T-helper 2 cell (primary cell): ENCODE measurements around the gene PSMB2.
A peak's percentile ranks its signal among the peaks of the same experiment; 100 is the strongest.
"Not testable (repeated sequence)": the region's sequence is repeated elsewhere in the genome, so short reads cannot be mapped to it uniquely, and the experiment has no call there.

Experiments used
- DNase-seq, 5 experiments: peaks; one replicate each; pipeline versions ENCODE4 v3.0.0 to v3.0.0-alpha.2; 2012 to 2022

PSMB2 gene

DNA sequence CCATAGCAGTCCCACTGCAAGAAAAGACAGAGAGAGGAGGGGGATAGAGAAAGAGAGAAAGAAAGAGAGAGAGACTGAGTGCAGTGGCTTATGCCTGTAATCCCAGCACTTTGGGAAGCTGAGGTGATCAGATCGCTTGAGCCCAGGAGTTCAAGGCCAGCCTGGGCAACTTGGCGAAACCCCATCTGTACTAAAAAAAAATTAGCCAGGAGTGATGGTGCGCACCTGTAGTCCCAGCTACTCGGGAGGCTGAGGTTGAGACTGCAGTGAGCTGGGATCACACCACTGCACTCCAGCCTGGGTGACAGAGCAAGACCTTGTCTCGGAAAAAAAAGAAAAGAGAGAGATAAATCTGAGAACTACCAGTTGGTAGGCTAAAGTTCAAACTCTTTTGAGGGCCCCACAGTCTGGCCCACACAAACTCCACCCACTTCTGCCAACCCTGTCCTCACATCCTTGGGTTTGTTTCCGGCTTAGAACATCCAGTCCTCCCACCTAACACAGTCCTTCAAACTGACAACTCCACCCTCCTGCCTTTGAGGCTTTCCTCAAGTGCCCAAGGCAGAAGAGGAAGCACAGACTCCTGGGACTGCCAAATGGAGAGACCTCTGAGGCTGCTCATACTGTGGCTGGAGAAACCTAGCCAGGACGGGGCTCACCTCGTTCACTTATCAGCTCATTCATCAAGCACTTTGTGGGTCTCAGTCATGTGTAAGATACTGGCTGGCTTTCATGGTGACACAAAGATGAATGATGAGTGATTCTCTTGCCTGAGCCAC, 48.1 kb downstream of the PSMB2 start:
- peak in 1 of 5 experiments; percentile 71 for DNase-seq

DNA sequence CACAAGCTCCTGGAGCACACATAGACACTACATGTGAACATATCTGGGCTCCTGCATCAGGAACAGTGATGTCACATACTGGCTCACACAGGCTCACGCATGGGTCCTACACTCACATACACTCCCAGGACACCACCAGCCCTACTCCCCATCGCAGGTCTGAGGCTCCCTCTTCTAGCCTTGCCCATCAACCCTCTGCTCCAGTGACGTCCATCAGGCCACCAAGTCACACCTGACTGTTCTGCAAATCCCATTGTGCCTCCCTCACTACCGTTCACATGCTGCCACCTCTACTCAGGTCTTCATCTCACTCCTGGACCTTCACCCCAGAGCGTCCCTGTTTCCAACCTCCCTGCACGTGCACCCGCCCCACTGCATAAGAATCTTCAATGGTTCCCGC, 50.1 kb downstream of the PSMB2 start:
- no peak for DNase-seq

DNA sequence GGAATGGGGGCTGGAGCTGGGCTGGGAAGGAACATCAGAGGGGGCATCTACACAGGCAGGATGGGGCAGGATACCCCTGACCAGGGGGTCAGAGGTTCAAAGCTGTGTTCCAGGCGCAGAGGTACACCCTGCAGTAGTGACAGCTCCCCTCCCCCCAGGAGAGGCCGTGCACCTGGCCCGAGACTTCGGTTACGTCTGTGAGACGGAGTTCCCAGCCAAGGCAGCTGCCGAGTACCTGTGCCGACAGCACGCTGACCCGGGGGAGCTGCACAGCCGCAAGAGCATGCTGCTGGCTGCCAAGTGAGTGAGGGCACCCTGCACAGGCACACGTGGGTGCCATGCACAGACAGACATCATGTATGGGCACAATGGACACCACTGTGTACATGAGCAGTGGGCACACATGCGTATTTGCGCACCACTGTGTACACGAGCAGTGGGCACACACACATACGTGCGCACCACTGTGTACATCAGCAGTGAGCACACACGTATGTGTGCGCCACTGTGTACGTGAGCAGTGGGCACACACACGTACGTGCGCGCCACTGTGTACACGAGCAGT, 50.8 kb downstream of the PSMB2 start:
- no peak for DNase-seq

DNA sequence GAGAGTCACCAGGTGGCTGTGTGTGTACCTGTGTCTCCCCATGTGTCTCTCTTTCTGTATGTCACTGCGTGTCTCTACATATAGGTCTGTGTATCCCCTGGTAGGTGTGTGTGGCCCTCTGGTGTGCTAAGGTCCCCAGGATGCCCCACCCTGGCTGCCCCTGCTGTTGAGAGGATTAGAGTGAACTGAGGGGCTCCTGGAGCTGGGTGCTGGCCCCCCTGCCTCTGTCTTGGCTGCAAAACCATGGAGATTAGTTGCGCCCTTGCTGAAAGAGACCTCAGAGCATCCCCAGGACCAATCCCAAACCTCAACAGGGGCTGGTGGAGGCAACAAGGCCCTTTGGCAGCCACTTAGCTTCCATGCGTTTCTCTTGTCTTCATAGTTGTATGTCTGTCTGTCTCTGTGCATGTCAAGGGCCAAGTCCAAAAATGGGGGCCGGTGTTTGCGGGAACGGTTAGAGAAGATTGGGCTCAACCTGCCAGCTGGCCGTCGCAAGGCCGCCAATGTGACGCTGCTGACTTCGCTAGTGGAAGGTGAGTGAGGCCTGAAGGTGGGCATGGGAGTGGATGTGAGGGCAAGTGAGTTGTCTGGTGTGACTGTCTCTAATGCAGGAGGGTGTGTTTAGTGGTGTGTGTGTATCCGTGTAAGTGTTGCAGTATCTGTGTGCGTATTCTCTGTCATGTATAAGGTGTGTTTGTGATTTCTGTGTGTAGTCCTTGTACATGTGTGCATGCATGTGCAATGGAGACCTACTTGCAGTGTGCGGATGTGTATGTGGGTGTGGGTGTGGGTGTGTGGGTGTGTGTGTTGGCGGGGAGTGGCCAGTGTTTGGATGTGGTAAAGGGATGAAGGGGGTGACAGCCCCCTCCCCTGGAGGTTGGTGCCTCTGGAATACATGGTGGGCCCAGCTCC, 51.6 kb downstream of the PSMB2 start:
- DNase-seq = no peak

DNA sequence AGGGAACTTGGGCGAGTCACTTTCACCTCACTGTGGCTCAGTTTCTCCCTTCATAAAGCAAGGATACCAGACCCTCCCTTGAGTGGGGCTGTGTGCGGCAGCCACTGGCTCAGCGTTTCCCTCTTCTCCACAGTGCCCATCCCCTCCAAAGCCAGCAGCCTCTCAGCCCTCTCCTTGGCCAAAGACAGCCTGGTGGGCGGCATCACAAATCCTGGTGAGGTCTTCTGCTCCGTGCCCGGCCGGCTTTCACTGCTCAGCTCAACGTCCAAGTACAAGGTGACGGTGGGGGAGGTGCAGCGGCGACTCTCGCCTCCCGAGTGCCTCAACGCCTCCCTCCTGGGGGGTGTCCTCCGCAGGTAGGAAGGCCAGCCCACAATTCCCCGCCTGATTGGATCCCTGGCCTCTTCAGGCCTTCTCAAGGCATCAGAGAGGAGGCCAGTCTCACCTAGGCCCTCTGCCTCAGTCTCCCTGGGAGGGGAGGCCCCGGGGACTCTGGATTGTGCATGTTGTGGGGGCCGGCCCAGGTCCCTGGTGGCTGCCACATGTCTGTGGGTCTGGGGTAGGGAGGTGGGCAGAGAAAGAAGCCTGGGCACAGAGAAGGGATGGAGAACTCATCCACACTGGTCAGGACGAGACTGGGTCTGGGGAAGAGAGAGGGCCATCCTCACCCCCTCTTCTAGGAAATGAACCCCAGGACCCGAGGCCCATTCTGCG, 53.0 kb downstream of the PSMB2 start:
- no peak for DNase-seq

DNA sequence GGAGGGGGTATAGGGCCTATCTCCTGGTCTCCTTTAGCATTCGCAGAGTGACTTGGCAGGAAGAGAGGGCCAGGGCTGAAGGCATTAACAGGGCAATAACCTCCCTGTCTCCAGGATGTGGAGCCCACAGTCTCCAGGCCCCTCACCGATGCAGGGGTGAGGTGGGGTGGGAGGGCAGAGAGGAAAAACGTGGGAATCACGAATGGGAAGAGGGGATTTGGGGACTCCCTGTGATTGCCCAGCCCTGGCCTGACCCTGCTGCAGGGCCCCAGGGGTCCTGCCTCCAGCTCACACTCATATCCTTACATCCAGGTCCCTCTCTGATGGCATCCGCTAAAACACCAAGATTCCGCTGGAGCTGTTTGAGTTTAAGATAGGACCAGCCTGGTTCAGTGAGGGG, 53.6 kb downstream of the PSMB2 start:
- DNase-seq = no peak

DNA sequence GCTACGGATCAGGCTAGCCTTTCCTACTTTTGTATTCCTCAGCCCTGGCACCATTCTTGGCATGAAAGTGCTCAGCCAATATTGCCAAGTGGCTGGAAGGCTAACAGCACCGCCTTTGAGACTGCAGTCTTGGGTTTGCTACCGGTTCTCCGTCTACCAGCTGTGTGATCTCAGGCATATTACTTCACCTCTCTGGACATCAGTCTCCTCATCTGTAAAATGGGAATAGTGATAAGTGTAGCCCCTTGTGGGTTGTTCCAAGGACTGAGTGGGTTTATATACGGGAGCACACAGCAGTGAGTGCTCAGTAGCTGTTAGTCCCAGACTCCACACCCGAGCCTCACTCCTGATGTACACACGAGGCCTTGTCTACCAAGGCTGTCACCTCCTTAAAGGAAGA, 54.5 kb downstream of the PSMB2 start:
- DNase-seq = no peak

DNA sequence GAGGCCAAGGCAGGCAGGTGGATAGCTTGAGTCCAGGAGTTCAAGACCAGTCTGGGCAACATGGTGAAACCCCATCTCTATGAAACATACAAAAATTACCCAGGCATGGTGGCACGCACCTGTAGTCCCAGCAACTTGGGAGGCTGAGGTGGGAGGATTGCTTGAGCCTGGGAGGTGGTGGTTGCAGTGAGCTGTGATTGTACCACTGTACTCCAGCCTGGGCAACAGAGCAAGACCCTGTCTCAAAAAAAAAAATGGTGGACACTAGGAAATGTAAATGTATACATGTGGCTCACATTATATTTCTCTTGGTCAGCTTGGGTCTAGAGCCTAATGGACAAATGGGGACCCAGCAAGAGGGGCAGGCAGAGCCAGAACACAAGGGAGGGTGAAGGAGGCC, 55.5 kb downstream of the PSMB2 start:
- not testable (repeated sequence) for DNase-seq

DNA sequence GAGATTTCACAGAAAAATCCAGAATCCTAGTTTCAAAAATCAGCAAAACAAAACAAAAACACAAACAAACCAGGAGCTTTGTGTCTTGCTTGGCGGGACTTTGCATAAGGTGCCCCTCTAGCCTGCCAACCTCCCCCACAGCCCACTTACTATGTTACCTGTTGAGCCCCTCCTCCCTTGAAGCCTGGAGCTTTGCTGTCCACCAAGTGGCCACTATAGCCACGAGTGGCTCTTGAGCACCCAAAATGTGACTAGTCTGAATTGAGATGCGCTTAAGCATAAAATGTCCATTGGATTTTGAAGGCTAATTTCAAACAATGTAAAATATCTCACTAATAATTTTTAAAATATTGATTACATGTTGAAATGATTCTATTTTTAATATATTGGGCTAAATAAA, 56.0 kb downstream of the PSMB2 start:
- no peak for DNase-seq

DNA sequence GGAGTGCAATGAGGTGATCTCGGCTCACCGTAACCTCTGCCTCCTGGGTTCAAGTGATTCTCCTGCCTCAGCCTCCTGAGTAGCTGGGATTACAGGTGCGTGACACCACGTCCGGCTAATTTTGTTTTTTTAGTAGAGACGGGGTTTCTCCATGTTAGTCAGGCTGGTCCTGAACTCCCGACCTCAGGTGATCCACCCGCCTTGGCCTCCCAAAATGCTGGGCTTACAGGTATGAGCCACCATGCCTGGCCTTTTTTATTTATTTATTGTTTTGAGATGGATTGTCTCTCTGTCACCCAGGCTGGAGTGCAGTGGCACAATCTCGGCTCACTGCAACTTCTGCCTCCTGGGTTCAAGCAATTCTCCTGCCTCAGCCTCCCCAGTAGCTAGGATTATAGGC, 59.7 kb downstream of the PSMB2 start:
- not testable (repeated sequence) for DNase-seq

DNA sequence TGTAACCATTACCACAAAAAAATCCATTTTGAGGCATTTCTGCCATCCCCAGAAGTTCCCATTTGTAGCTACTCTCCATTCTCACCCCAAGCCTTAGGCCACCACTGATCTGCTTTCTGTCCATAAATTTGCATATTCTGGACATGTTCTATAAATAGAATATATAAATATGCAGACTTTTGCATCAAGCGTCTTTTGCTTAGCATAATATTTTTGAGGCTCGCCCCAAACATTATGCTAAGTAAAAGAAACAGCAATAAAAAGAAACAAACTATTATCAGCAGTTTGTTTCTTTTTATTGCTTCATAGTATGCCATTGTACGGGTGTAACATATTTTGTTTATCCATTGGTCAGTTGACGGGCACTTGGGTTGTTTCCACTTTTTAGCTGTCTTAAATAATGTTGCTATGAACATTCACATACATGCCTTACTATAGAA, 60.4 kb downstream of the PSMB2 start:
- no peak for DNase-seq

DNA sequence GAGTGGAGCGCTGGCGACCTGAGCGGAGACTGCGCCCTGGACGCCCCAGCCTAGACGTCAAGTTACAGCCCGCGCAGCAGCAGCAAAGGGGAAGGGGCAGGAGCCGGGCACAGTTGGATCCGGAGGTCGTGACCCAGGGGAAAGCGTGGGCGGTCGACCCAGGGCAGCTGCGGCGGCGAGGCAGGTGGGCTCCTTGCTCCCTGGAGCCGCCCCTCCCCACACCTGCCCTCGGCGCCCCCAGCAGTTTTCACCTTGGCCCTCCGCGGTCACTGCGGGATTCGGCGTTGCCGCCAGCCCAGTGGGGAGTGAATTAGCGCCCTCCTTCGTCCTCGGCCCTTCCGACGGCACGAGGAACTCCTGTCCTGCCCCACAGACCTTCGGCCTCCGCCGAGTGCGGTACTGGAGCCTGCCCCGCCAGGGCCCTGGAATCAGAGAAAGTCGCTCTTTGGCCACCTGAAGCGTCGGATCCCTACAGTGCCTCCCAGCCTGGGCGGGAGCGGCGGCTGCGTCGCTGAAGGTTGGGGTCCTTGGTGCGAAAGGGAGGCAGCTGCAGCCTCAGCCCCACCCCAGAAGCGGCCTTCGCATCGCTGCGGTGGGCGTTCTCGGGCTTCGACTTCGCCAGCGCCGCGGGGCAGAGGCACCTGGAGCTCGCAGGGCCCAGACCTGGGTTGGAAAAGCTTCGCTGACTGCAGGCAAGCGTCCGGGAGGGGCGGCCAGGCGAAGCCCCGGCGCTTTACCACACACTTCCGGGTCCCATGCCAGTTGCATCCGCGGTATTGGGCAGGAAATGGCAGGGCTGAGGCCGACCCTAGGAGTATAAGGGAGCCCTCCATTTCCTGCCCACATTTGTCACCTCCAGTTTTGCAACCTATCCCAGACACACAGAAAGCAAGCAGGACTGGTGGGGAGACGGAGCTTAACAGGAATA, 64.0 kb downstream of the PSMB2 start:
- DNase-seq = peak in 3 of 5 experiments; percentile 45 to 91 (median 81)

DNA sequence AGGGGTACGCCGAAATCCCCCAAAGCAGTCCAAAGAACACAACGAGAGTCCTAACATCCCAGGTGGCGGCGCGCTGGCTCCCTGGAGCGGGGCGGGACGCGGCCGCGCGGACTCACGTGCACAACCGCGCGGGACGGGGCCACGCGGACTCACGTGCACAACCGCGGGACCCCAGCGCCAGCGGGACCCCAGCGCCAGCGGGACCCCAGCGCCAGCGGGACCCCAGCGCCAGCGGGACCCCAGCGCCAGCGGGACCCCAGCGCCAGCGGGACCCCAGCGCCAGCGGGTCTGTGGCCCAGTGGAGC, 64.6 kb downstream of the PSMB2 start:
- DNase-seq = not testable (repeated sequence)

DNA sequence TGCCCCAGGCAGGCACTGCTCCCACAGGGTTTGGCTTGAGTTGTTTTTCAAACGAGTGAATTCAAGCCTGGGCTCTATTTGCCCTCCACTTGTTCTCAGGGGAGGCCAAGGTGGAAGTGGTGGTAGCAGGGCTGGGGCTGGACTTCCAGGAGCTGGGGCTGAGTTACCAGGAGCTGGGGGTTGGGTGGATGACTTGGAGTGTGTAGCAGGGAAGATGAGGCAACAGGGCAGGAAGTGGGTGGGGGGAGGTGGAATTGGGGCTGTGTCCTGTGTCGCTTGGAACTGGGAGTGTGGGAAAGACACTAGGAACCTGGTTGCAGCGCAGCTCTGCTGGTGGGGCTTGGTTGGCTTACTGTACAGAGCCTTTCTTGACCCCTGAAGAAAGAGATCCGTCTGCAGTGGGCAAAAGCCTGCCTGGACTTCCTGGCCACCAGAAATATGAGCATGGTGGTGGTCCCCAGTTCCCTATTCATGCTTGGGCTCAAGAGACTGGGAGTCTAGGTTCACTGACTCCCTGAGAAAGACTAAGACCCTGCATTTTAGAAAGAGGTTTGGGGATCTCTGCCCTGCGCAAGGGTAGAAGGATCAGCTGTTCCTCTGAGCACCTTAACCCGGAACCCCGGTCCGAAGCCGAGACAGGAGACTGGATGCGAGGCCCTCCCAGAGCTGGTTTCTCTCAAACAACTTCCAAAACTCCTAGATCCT, 65.1 kb downstream of the PSMB2 start:
- no peak for DNase-seq

DNA sequence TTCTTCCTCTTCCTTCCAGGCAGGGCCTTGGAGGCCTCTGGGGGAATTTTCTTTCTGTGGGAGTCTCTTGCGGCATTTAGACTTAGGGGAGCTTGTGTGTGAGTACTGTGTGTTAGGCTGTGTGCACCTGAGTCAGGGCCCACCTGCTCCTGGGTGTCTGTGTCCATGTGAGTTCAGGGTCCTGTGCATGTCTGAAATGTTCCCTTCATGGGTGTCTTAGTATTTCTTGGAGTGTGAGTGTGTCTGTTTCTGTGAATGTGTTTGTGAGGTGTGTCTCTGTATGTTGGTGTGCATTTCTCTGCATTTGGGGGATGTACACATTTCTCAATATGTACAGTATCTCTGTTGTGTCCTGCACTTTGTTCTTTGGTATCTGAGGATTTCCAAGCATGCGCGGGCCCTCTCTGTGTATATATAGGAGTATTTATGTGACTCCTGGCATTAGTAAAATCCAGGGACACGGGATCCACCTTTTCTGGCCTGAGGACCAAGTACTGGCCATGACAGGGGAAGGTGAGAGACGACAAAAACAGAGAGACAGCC, 65.8 kb downstream of the PSMB2 start:
- DNase-seq = no peak

DNA sequence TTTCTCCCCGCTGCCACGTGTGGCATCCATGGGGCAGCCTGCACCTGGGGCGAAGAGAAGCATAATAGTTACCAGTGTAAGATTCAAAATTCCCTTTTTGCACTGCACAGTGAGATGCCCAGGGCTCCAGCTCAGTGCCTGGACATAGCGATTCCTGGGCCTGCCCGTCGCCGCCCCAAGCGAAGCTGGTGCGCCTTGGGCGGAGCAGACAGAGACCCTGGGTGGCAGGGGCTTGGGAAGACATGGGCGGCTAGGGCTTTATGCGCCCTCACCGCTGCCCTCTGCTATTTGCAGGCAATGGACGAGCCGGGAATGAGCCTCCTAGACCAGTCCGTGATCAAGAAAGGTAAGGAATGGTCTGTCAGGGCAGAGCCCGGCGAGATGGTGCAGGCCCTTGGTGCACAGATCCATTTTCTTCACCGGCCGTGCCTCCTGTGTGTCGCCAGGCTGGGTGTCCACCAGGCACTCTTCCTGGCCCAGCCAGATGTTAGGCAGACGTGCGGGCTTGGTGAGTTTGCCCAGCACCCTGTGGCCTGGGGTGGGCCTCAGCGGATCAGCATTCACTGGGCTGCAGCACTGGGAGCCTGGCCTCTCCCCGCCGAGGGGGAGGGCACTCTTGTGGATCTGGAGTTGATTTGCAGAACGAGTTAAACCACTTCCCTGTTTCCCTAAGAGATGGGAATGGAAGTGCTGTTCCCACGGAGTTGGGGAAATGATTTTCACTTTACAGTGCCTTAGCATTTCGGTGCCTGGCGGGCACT, 66.5 kb downstream of the PSMB2 start:
- DNase-seq = no peak

DNA sequence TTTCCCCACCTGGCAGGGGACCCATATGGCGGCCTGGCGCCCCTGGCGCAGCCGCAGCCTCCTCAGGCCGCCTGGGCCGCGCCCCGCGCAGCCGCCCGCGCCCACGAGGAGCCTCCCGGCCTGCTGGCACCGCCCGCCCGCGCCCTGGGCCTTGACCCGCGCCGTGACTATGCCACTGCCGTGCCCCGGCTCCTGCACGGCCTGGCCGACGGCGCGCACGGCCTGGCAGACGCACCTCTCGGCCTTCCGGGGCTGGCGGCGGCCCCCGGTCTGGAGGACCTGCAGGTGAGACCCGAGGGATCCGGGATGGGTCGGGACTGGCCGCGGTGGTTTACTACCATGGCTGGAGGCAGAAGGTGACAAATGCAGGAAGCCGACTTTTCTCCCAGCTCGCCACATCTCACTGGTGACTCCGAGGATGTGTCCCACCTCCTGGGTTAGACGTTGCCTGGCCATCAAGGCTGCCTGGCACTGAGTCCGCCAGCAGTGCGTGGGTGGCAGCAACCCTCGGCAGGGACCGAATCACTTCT, 67.1 kb downstream of the PSMB2 start:
- DNase-seq = no peak

DNA sequence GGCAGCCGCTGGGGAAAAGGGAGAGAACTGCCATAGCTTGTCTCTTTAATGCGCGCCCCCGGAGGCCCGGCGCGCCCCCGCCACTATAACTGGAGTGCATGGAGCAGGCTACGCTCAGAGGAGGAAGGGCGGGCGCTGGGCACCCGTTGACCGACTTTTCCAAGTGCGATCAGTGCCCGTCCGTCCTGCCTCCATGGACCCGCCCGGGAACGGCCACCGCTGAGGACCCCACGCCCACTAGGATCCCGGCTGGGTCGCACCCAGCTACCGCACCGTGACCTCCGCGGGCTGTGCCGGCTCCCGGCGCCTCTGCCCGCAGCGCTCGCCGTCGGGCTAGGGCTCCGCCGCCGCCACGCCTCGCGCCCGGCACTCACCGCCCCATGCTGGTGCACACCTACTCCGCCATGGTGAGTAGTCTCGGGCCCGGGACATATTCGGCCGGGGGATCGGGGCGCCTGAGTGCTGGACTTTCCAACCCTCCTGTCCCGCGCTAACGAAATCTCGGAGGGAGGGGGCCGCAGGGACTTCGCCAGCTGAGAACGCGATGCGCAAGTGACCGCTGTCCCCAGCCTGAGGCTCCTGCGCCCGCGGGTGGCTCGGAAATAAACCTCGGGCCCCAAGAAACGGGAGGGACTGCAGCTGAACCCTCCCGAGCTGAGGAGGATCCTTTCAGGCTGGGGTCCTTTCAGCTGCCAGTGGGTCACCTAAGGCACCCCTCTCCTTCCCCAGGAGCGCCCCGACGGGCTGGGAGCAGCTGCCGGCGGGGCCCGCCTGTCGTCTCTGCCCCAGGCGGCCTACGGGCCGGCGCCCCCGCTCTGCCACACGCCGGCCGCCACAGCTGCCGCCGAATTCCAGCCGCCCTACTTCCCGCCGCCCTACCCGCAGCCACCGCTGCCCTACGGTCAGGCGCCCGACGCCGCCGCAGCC, 67.9 kb downstream of the PSMB2 start, which contains the start of gene TFAP2E:
TSS of gene TFAP2E (plus strand) at position 117 of the 927 bp plus-strand sequence. CDS start at position 381, 264 bp downstream.
- DNase-seq = no peak

DNA sequence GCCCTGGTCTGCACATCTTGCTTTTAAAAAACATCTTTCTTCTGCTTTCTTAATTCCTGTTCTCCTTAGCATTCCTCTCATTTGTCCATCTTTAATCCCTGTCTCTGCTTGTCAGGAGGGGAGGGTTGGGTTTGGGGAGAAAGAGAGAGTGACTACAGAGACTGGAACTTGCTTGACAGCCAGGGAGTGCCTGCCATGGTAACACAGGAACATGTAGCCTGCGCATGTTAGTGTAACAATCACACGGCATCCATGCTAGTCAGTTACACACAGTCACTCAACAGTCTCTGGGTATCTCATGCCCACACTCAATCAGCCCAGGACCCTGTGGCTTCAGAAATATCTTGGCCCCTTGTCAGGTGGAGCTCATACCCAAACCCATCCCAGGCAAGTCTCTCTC, 69.0 kb downstream of the PSMB2 start:
- DNase-seq = no peak
